Hepatic stellate cell (primary cell): Measurements from ENCODE around the gene KLHL22.
"Not testable (repeated sequence)": the region's sequence is repeated elsewhere in the genome, so short reads cannot be mapped to it uniquely, and the experiment has no call there.

Experiments
- DNase-seq: peaks from one replicate; pipeline ENCODE4 v3.0.0; 2011; ENCODE audit warnings: low spot score

KLHL22 gene

GRCh38 chr22:20397498-20397897 lies 98.1 kb downstream of the KLHL22 start:
- no peak for DNase-seq

- DNase-seq, result no peak
Observed at GRCh38 chr22:20396639-20397038, 99.0 kb downstream of the KLHL22 start.

GRCh38 chr22:20395907-20396287 lies 99.7 kb downstream of the KLHL22 start:
- no peak for DNase-seq

- no peak for DNase-seq
Observed at GRCh38 chr22:20395181-20395906, 100.3 kb downstream of the KLHL22 start.

GRCh38 chr22:20393705-20394476 lies 101.7 kb downstream of the KLHL22 start, which contains the start of gene ZNF74:
Gene ZNF74 (plus strand): TSS chr22:20394151. CDS start chr22:20394629, 478 bp downstream.
- DNase-seq, result peak; percentile 85

- DNase-seq, result no peak
Observed at GRCh38 chr22:20392983-20393704, 102.5 kb downstream of the KLHL22 start.

- not testable (repeated sequence) for DNase-seq
Observed at GRCh38 chr22:20392365-20392881, 103.2 kb downstream of the KLHL22 start.
